ENCODE data around the gene EXOC4.

GRCh38 chr7:134040988-134041387 is 788.1 kb downstream of the EXOC4 start:
- TF ChIP-seq GATA2 (IDR thresholded peaks at IDR 0.05; ENCODE audit: low read depth, low read length) = no peak
- TF ChIP-seq GATA3 (IDR thresholded peaks at IDR 0.05; ENCODE audit: low read depth, low read length) = no peak

Measured in SH-SY5Y (cell line).